Raji (cell line): ENCODE data around the gene OR13C8.
"Not testable (repeated sequence)": the region's sequence is repeated elsewhere in the genome, so short reads cannot be mapped to it uniquely, and the experiment has no call there.

Experiments
- POLR2A ChIP-seq: IDR thresholded peaks from 2 replicates; pipeline ENCODE4 v1.6.1; 2011; ENCODE audit warnings: low read depth, low read length, control low read depth; ENCODE audit not compliant: insufficient read depth

The OR13C8 gene

GRCh38 chr9:104599313-104599712, 30.3 kb downstream of the OR13C8 start, which contains the start of gene OR13C5:
Gene OR13C5, minus strand, starts transcription at chr9:104599413. Its CDS starts 0 bp downstream, at chr9:104599413.
- TF ChIP-seq POLR2A: not testable (repeated sequence)

GRCh38 chr9:104604801-104605200, 35.8 kb downstream of the OR13C8 start:
- no peak for TF ChIP-seq POLR2A

GRCh38 chr9:104605527-104605926, 36.6 kb downstream of the OR13C8 start, which contains the start of gene OR13C2:
Gene OR13C2, minus strand, starts transcription at chr9:104605627. Its CDS starts 0 bp downstream, at chr9:104605627.
- TF ChIP-seq POLR2A: not testable (repeated sequence)

- TF ChIP-seq POLR2A: no peak
Observed at GRCh38 chr9:104606152-104606551, 37.2 kb downstream of the OR13C8 start.

- TF ChIP-seq POLR2A: no peak
Observed at GRCh38 chr9:104608336-104608735, 39.4 kb downstream of the OR13C8 start.

- TF ChIP-seq POLR2A: no peak
Observed at GRCh38 chr9:104611213-104611612, 42.2 kb downstream of the OR13C8 start.

GRCh38 chr9:104617418-104617817, 48.5 kb downstream of the OR13C8 start:
- no peak for TF ChIP-seq POLR2A

GRCh38 chr9:104618104-104618503, 49.1 kb downstream of the OR13C8 start, which contains the start of gene OR13C9:
Gene OR13C9, minus strand, starts transcription at chr9:104618204. Its CDS starts 0 bp downstream, at chr9:104618204.
- TF ChIP-seq POLR2A: no peak
